H1 (cell line): ENCODE results near the gene ATP11A. TPM values are rescaled to one million over a fixed set of nuclear protein-coding genes. Genes with fewer than 3 reads are reported as not detected.

Experiments used
- HDAC2 ChIP-seq, 2 experiments: fragments of 300-600 bp in 1 of 2; sonication (generic) in 1 of 2; IDR thresholded peaks; 2 replicates each; pipeline ENCODE4 v1.6.1; 2011 to 2012; ENCODE audit warnings: low read depth in 2 of 2, low read length in 2 of 2, mild to moderate bottlenecking in 2 of 2, moderate library complexity in 2 of 2, borderline replicate concordance in 1 of 2, inconsistent platforms in 1 of 2
- KDM5A ChIP-seq: fragments of 200-600 bp; IDR thresholded peaks from 2 replicates; pipeline ENCODE4 v1.7.1; 2012; ENCODE audit warnings: mild to moderate bottlenecking, low read length, inconsistent platforms, mixed read lengths
- PHF8 ChIP-seq: fragments of 200-600 bp; sonication (generic); conservative IDR thresholded peaks from 2 replicates; pipeline ENCODE4 v1.7.1; 2012; ENCODE audit warnings: low read depth, mild to moderate bottlenecking, inconsistent platforms, low read length, moderate library complexity
- SRF ChIP-seq: IDR thresholded peaks from 2 replicates; pipeline ENCODE4 v1.6.1; 2011; ENCODE audit warnings: mild to moderate bottlenecking, low read depth, low read length, moderate library complexity
- polyA plus RNA-seq, 7 experiments: library from polyadenylated mRNA; depleted of rRNA in 3 of 7; stranded (reverse) in 5 of 7; unstranded in 2 of 7; fragments of >200 nt in 5 of 7; fragments of 200-250 nt in 2 of 7; gene quantifications; 1 replicate in 5 of 7; 2 replicates in 1 of 7; 4 replicates in 1 of 7; pipeline versions ENCODE4 v1.2.1 to v1.2.3, GENCODE V29; 2011 to 2013; ENCODE audit warnings: missing spikeins in 2 of 7, mixed read lengths in 2 of 7
- total RNA-seq: library from RNA; stranded (reverse); fragmentation: NEBNext Ultra II Directional; extraction: Animal tissue kit (Norgen Biotek cat#: 25700); gene quantifications from 2 replicates; pipeline ENCODE4 v1.2.1, GENCODE V29; 2021

Gene ATP11A
- total and polyA plus RNA-seq, 2 of the 8 experiments (the other 6 are each of a cell fraction or from before 2014, with no cell fraction given): 28.8 to 72.9 TPM

GRCh38 chr13:112714376-112715174, 24.7 kb downstream of the ATP11A start (continued):
- TF ChIP-seq HDAC2 (IDR thresholded peaks at IDR 0.05; ENCODE audit: borderline replicate concordance in 1 of 2, low read depth in 2 of 2, low read length in 2 of 2) (no peak), KDM5A (no peak), PHF8 (no peak), SRF (no peak)
